GM12891 (cell line): ENCODE data around the gene PABPN1.

Experiments
- PAX5 ChIP-seq: IDR thresholded peaks from 2 replicates; pipeline ENCODE4 v1.6.1; 2011; ENCODE audit warnings: low read length, moderate library complexity, mild to moderate bottlenecking; ENCODE audit not compliant: insufficient read depth, severe bottlenecking
- POLR2A ChIP-seq: IDR thresholded peaks from 2 replicates; pipeline ENCODE4 v1.6.1; 2011; ENCODE audit warnings: low read depth, low read length, control low read depth
- POLR2AphosphoS5 ChIP-seq: IDR thresholded peaks from 2 replicates; pipeline ENCODE4 v1.6.1; 2011; ENCODE audit warnings: low read depth, low read length, control low read depth
- POU2F2 ChIP-seq: IDR thresholded peaks from 2 replicates; pipeline ENCODE4 v1.6.1; 2011; ENCODE audit warnings: low read depth, mild to moderate bottlenecking, control low read depth, low read length, moderate library complexity
- SPI1 ChIP-seq: IDR thresholded peaks from 2 replicates; pipeline ENCODE4 v1.6.1; 2011; ENCODE audit warnings: low read depth, low read length, control low read depth
- TAF1 ChIP-seq: IDR thresholded peaks from 2 replicates; pipeline ENCODE4 v1.6.1; 2011; ENCODE audit warnings: low read depth, low read length, control low read depth

GRCh38 chr14:23299986-23300686, 21.1 kb upstream of the PABPN1 start:
- TF ChIP-seq POLR2AphosphoS5: no peak
- TF ChIP-seq POLR2A: no peak
- no peak for TF ChIP-seq TAF1
- peak; percentile 53 for TF ChIP-seq SPI1
- TF ChIP-seq PAX5: no peak
- TF ChIP-seq POU2F2: no peak
